Vagina (tissue), 2 donors: ENCODE data around the gene IRAK1.

Source experiments
- POLR2A ChIP-seq, 2 donors: fragments of 450-650 bp; IDR thresholded peaks; one replicate each; pipeline ENCODE4 v1.6.1; 2017; ENCODE audit warnings: antibody characterized with exemption in 2 of 2, mild to moderate bottlenecking in 2 of 2, moderate library complexity in 2 of 2
- TF ChIP-seq, protein P1 (sequence below), 3 experiments: fragments of 450-650 bp in 2 of 3; fragments of 200-600 bp in 1 of 3; sonication (generic) in 1 of 3; IDR thresholded peaks; one replicate each; pipeline ENCODE4 v1.5.1; 2017 to 2019; ENCODE audit warnings: antibody characterized with exemption in 3 of 3, mild to moderate bottlenecking in 2 of 3, moderate library complexity in 2 of 3

DNA sequence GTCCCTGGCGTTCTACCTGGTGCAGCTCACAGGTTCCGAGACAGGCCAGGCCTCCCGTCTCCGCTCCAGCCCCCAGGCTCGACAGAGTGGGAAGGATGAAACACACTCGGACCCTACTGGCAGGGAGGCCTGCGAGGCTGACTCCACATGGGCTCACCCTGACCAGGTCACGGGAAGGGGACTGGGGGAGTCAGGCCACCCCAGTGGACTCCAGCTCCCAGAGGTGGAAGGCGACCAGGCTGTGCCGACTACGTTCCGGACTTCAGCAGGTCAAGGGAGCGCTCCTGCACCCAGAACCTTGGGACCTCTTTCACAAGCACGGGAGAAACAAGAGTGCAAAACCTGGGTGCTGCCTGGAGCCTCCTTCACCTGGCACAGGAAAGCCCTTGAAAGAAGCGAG is 4.6 kb upstream of the IRAK1 start:
- no peak for TF ChIP-seq POLR2A (IDR thresholded peaks at IDR 0.05)
- TF ChIP-seq, protein P1, sequence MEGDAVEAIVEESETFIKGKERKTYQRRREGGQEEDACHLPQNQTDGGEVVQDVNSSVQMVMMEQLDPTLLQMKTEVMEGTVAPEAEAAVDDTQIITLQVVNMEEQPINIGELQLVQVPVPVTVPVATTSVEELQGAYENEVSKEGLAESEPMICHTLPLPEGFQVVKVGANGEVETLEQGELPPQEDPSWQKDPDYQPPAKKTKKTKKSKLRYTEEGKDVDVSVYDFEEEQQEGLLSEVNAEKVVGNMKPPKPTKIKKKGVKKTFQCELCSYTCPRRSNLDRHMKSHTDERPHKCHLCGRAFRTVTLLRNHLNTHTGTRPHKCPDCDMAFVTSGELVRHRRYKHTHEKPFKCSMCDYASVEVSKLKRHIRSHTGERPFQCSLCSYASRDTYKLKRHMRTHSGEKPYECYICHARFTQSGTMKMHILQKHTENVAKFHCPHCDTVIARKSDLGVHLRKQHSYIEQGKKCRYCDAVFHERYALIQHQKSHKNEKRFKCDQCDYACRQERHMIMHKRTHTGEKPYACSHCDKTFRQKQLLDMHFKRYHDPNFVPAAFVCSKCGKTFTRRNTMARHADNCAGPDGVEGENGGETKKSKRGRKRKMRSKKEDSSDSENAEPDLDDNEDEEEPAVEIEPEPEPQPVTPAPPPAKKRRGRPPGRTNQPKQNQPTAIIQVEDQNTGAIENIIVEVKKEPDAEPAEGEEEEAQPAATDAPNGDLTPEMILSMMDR (IDR thresholded peaks at IDR 0.05) = no peak
